Spleen (tissue), 11 donors: ENCODE data around the gene LMBRD2. TPM values are rescaled to one million over a fixed set of nuclear protein-coding genes. Genes with fewer than 3 reads are reported as not detected.

ENCODE experiments used
- DNase-seq: peaks from one replicate; pipeline ENCODE4 v3.0.0-alpha.2; 2020
- H3K27ac ChIP-seq, 8 donors: fragments of 200-600 bp; sonication (generic) in 7 of 8; 1 replicate in 4 of 8; 2 replicates in 4 of 8; pipeline versions ENCODE4 v1.5.0 to v1.8.0; 2016 to 2021; ENCODE audit warnings: inconsistent platforms in 4 of 8, mild to moderate bottlenecking in 4 of 8, moderate library complexity in 1 of 8
- H3K27me3 ChIP-seq, 7 donors: fragments of 200-600 bp; sonication (generic) in 6 of 7; replicated peaks in 1 of 7; 1 replicate in 4 of 7; 2 replicates in 3 of 7; pipeline versions ENCODE4 v1.5.0 to v1.8.0; 2016 to 2021; ENCODE audit warnings: inconsistent platforms in 3 of 7, mild to moderate bottlenecking in 1 of 7
- H3K36me3 ChIP-seq, 6 donors: fragments of 200-600 bp; sonication (generic) in 5 of 6; 1 replicate in 4 of 6; 2 replicates in 2 of 6; pipeline versions ENCODE4 v1.5.0 to v1.8.0; 2016 to 2021; ENCODE audit warnings: inconsistent platforms in 2 of 6
- H3K4me1 ChIP-seq, 6 donors: fragments of 200-600 bp; sonication (generic) in 5 of 6; 1 replicate in 3 of 6; 2 replicates in 3 of 6; pipeline versions ENCODE4 v1.5.0 to v1.8.0; 2016 to 2021; ENCODE audit warnings: inconsistent platforms in 3 of 6
- H3K4me3 ChIP-seq, 8 donors: fragments of 200-600 bp; sonication (generic) in 7 of 8; 1 replicate in 4 of 8; 2 replicates in 4 of 8; pipeline versions ENCODE4 v1.5.0 to v1.8.0; 2016 to 2021; ENCODE audit warnings: inconsistent platforms in 4 of 8, mild to moderate bottlenecking in 4 of 8, moderate library complexity in 2 of 8
- H3K9me3 ChIP-seq, 8 donors: fragments of 200-600 bp; sonication (generic) in 7 of 8; 1 replicate in 4 of 8; 2 replicates in 4 of 8; pipeline versions ENCODE4 v1.5.0 to v1.8.0; 2016 to 2021; ENCODE audit warnings: inconsistent platforms in 4 of 8
- POLR2A ChIP-seq, 3 donors: fragments of 450-650 bp; IDR thresholded peaks; one replicate each; pipeline ENCODE4 v1.5.1; 2017; ENCODE audit warnings: antibody characterized with exemption in 3 of 3, mild to moderate bottlenecking in 1 of 3
- POLR2AphosphoS5 ChIP-seq, 3 donors: sonication (generic); formaldehyde crosslinking; IDR thresholded peaks; one replicate each; pipeline ENCODE4 v1.5.1; 2017; ENCODE audit warnings: antibody characterized with exemption in 3 of 3
- WGBS, 5 donors: extraction: QIAGEN DNeasy Blood & Tissue Kit in 3 of 5; methylation state at CpG; one replicate each; pipeline versions ENCODE4 v1.1.5 to v1.1.7; 2013 to 2018; 5-methylcytosine and 5-hydroxymethylcytosine counted together
- intact Hi-C: fragments of 100-400 bp; cut with DNase I; formaldehyde crosslinking; loops from one replicate; pipeline ENCODE4 v1.15.0; 2023; ENCODE audit warnings: low total_unique reads
- polyA plus RNA-seq, 3 donors: library from polyadenylated mRNA; stranded (reverse); fragments of 200-250 nt; gene quantifications; one replicate each; pipeline ENCODE4 v1.2.1, GENCODE V29; 2013
- total RNA-seq, 7 donors: library from RNA; depleted of rRNA in 3 of 7; stranded (reverse); fragments of >200 nt in 3 of 7; fragmentation: NEBNext Ultra II Directional in 4 of 7; extraction: Animal tissue kit (Norgen Biotek cat#: 25700) in 4 of 7; gene quantifications; one replicate each; pipeline versions ENCODE4 v1.1.0 to v1.2.1, GENCODE V29; 2016 to 2021
- TF ChIP-seq, protein P1 (sequence below), 11 experiments: fragments of 200-600 bp in 7 of 11; fragments of 450-650 bp in 4 of 11; sonication (generic) in 4 of 11; IDR thresholded peaks in 8 of 11; conservative IDR thresholded peaks in 3 of 11; 1 replicate in 7 of 11; 2 replicates in 4 of 11; pipeline versions ENCODE4 v1.4.0 to v1.8.0; 2016 to 2021; ENCODE audit warnings: antibody characterized with exemption in 11 of 11, inconsistent platforms in 4 of 11, mild to moderate bottlenecking in 1 of 11
- donor health status: healthy with polysubstance abuse.
- donor health status: DM: no; HTN: no; CAD: no; lungs with moderate emphysema.
- donor health status: DM: no; HTN: no; CAD: no.
- donor health status: Bipolar disorder and iron deficiency.
- donor health status: healthy.
- donor health status: DM: no; HTN: no; CAD: no.
- donor health status: DM: yes; HTN: yes; CAD: no.

The LMBRD2 gene
- total and polyA plus RNA-seq, 10 donors: 1.4 to 19.5 (median 12.2) TPM

DNA sequence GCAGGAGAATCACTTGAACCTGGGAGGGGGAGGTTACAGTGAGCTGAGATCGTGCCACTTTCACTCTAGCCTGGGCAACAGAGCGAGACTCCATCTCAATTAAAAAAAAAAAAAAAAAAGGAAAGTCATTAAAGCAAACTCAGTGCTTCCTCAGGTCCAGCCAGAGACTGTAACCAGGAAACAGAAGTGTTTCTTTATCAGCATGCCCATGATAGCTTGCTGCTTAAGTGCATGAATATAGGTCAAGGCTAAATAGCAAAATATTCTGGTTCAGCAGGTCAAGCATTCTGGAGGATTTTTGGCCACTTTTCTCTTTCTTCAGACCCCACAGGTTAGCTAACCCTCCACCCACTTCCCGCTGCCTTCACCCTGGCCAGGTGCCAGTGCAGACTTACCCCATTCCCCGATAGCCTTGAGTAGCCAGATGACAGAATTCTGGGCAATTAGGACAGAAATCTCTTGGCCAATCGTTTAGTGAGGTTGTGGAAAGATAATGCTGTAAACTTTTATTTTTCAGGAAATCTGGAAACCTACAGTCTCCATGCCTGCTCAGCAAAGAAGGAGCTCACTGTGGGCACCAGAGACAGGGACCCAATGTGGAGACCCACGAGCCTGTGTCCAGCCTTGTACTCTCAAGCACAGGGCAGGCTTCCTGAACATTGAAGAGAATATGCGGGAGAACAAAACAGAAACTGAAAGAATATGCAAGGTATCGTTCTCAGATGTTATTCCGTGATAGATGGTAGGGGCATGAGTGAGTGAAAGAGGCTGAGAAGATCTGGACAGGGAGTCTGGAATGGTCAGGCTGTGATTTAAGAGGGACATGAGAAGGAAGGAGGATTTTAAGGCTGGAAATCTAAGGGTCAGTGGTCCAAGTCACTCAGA, 80.8 kb downstream of the LMBRD2 start:
- peaks cover 0 to 20% (median 7%) of the 10 kb centered on the region in 7 donors for H3K27me3 ChIP-seq
- intact Hi-C loops: no loop called here
- peak overlapping the region in 6 of 8 donors; percentile 10 to 59 (median 26) for H3K4me3 ChIP-seq
- peaks cover 0 to 30% (median 11%) of the 10 kb centered on the region in 6 donors for H3K4me1 ChIP-seq
- 19 to 51% (median 23%) methylated on average over 9 of the region's 9 CpGs for WGBS, 5 donors
- DNase-seq: no peak
- TF ChIP-seq, protein P1, sequence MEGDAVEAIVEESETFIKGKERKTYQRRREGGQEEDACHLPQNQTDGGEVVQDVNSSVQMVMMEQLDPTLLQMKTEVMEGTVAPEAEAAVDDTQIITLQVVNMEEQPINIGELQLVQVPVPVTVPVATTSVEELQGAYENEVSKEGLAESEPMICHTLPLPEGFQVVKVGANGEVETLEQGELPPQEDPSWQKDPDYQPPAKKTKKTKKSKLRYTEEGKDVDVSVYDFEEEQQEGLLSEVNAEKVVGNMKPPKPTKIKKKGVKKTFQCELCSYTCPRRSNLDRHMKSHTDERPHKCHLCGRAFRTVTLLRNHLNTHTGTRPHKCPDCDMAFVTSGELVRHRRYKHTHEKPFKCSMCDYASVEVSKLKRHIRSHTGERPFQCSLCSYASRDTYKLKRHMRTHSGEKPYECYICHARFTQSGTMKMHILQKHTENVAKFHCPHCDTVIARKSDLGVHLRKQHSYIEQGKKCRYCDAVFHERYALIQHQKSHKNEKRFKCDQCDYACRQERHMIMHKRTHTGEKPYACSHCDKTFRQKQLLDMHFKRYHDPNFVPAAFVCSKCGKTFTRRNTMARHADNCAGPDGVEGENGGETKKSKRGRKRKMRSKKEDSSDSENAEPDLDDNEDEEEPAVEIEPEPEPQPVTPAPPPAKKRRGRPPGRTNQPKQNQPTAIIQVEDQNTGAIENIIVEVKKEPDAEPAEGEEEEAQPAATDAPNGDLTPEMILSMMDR (IDR thresholded peaks at IDR 0.05 in 8 of 11, conservative IDR thresholded peaks at IDR 0.05 in 3 of 11): no peak
- no peak for TF ChIP-seq POLR2A (IDR thresholded peaks at IDR 0.05)
- TF ChIP-seq POLR2AphosphoS5 (IDR thresholded peaks at IDR 0.05): no peak
- no peaks in the 10 kb centered on the region for H3K36me3 ChIP-seq
- no peaks in the 10 kb centered on the region for H3K9me3 ChIP-seq
- H3K27ac ChIP-seq: peak overlapping the region in 7 of 8 donors; percentile 13 to 73 (median 39)

DNA sequence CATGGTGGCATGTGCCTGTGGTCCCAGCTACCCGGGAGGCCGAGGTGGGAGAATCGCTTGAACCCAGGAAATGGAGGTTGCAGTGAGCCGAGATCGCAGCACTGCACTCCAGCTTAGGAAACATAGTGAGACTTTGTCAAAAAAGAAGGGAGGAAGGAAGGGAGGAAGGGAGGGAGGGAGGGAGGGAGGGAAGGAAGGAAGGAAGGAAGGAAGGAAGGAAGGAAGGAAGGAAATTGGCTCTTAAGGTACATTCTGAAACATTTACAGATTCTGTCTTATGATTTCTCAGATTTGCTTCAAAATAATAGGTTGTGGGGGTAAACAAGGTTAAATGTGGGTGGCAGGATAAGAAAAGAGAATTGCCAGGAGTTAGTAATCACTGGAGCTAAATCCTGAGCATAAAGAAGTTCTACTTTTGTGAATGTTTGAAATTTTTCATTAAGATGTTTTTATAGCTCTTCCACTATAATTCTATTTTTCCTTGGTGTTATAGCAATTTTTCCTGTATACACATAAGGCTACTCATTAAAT, 82.9 kb downstream of the LMBRD2 start:
- no peaks in the 10 kb centered on the region for H3K36me3 ChIP-seq
- 84 to 95% (median 88%) methylated on average over 5 of the region's 5 CpGs for WGBS, 5 donors
- intact Hi-C loops: no loop called here
- H3K27me3 ChIP-seq: peaks cover 0 to 34% (median 7%) of the 10 kb centered on the region in 7 donors
- TF ChIP-seq POLR2A (IDR thresholded peaks at IDR 0.05) (no peak), POLR2AphosphoS5 (IDR thresholded peaks at IDR 0.05) (no peak)
- TF ChIP-seq, protein P1 (IDR thresholded peaks at IDR 0.05 in 8 of 11, conservative IDR thresholded peaks at IDR 0.05 in 3 of 11): no peak
- peaks cover 0 to 30% (median 11%) of the 10 kb centered on the region in 6 donors for H3K4me1 ChIP-seq
- DNase-seq: no peak
- H3K4me3 ChIP-seq: no peak overlapping the region
- no peak overlapping the region for H3K27ac ChIP-seq
- no peaks in the 10 kb centered on the region for H3K9me3 ChIP-seq

DNA sequence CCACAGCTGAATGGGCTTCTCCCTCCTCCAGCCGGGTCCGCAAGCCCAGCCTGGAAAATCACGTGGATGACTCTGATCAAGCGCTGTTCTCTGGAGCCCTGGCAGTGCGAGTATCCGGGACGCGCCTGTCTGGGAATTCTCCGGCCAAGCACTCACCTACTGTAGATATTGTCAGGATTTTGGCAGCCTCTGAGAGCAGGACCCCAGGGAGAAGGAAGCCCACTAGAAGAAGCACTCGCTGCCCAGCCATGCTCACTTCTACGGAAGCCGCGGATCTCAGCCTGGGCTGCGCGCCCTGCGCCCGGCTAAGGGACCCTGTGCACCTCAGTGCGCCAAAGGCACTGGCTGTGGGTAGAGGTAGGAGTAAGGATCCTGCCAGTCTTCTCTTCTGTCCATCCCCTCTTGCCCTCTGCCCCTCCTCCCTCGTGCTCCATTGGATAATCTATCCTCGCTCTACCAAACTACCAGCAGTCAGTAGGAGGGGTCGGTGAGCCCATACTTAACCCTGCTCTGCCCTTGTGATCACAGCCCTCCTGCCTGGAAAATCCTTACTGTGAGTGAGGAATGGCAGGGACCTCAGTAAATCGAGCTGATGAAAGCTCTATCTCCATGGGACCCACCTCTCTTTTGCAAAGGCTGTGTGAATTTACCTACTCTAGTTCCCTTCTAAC, 85.0 kb downstream of the LMBRD2 start, which contains the start of gene UGT3A2:
UGT3A2 (minus strand) TSS at position 343 of the 671 bp plus-strand sequence; CDS start at position 250, 93 bp downstream.
- Histone ChIP-seq H3K9me3 (peaks cover 0 to 4% (median 0%) of the 10 kb centered on the region in 8 donors), H3K36me3 (no peaks in the 10 kb centered on the region), H3K27ac (no peak within 1 kb of the TSS), H3K27me3 (peaks cover 0 to 39% (median 7%) of the 10 kb centered on the region in 7 donors), H3K4me3 (peak within 1 kb of the TSS in 4 of 8 donors; percentile 10 to 47 (median 26)), H3K4me1 (peaks cover 0 to 27% (median 11%) of the 10 kb centered on the region in 6 donors)
- TF ChIP-seq POLR2AphosphoS5 (IDR thresholded peaks at IDR 0.05) (no peak), POLR2A (IDR thresholded peaks at IDR 0.05) (no peak)
- TF ChIP-seq, protein P1 (IDR thresholded peaks at IDR 0.05 in 8 of 11, conservative IDR thresholded peaks at IDR 0.05 in 3 of 11): no peak
- intact Hi-C loops: no loop called here
- 0 to 8% (median 2%) methylated on average over 7 to 22 of the region's 22 CpGs for WGBS, 5 donors
- DNase-seq: no peak
